Measurements from ENCODE around the gene RASA3. TPM values are rescaled to one million over a fixed set of nuclear protein-coding genes. Genes with fewer than 3 reads are reported as not detected.

Gene RASA3
- polyA plus RNA-seq, 4 donors = 13.5 to 14.5 (median 14.2) TPM

GRCh38 chr13:113929628-113930615, 202.5 kb downstream of the RASA3 start:
- no peak for DNase-seq (ENCODE audit: low read depth in 4 of 4, low spot score in 3 of 4)

GRCh38 chr13:113928685-113929627, 203.5 kb downstream of the RASA3 start:
- DNase-seq (ENCODE audit: low read depth in 4 of 4, low spot score in 3 of 4) = no peak

Other genes starting within 250 kb of the RASA3 start
- gene C13orf46, start 158.5 kb downstream of the RASA3 start, polyA plus RNA-seq (ENCODE audit: insufficient read length in 4 of 4) = under 1 TPM; 0.13 to 0.16 (median 0.15) TPM
- 10 to 100 TPM in 1 of 4 donors, not detected in 3; 10.1 TPM for gene CFAP97D2, start 46.6 kb upstream of the RASA3 start, polyA plus RNA-seq (ENCODE audit: insufficient read length in 4 of 4)
- gene CDC16, start 102.3 kb upstream of the RASA3 start, polyA plus RNA-seq (ENCODE audit: insufficient read length in 4 of 4) = 100 to 1,000 TPM; 109 to 191 (median 123) TPM
- 100 to 1,000 TPM in 1 of 4 donors, 10 to 100 TPM in 3; 86.3 to 120 (median 98.8) TPM for gene UPF3A, start 149.0 kb upstream of the RASA3 start, polyA plus RNA-seq (ENCODE audit: insufficient read length in 4 of 4)
- 10 to 100 TPM; 31.4 to 42.8 (median 40.8) TPM for gene CHAMP1, start 181.9 kb upstream of the RASA3 start, polyA plus RNA-seq (ENCODE audit: insufficient read length in 4 of 4)